ENCODE results near the gene RPGRIP1.
"Not testable (repeated sequence)": the region's sequence is repeated elsewhere in the genome, so short reads cannot be mapped to it uniquely, and the experiment has no call there.

Gene RPGRIP1

GRCh38 chr14:21258005-21258888 is 21.6 kb upstream of the RPGRIP1 start:
- DNase-seq (ENCODE audit: low read depth in 2 of 2), result no peak

- no peak for DNase-seq (ENCODE audit: low read depth in 2 of 2)
Observed at GRCh38 chr14:21258889-21259787, 20.7 kb upstream of the RPGRIP1 start.

GRCh38 chr14:21261824-21262223 is 18.1 kb upstream of the RPGRIP1 start:
- no peak for DNase-seq (ENCODE audit: low read depth in 2 of 2)

GRCh38 chr14:21262410-21262809 is 17.5 kb upstream of the RPGRIP1 start:
- no peak for DNase-seq (ENCODE audit: low read depth in 2 of 2)

- DNase-seq (ENCODE audit: low read depth in 2 of 2), result no peak
Observed at GRCh38 chr14:21263284-21264024, 16.4 kb upstream of the RPGRIP1 start.

GRCh38 chr14:21264025-21264801 is 15.7 kb upstream of the RPGRIP1 start:
- no peak for DNase-seq (ENCODE audit: low read depth in 2 of 2)

- no peak for DNase-seq (ENCODE audit: low read depth in 2 of 2)
Observed at GRCh38 chr14:21267431-21267845, 12.4 kb upstream of the RPGRIP1 start.

- no peak for DNase-seq (ENCODE audit: low read depth in 2 of 2)
Observed at GRCh38 chr14:21267886-21268616, 11.8 kb upstream of the RPGRIP1 start.

GRCh38 chr14:21268617-21269251 is 11.1 kb upstream of the RPGRIP1 start:
- DNase-seq (ENCODE audit: low read depth in 2 of 2), result no peak

- peak; percentile 100 for DNase-seq (ENCODE audit: low read depth in 2 of 2)
Observed at GRCh38 chr14:21269252-21270046, 10.4 kb upstream of the RPGRIP1 start, which contains the start of gene HNRNPC. TSS of gene HNRNPC (minus strand) at chr14:21269442. CDS start at chr14:21234193, 35,249 bp downstream.

GRCh38 chr14:21272661-21273060 is 7.2 kb upstream of the RPGRIP1 start:
- DNase-seq (ENCODE audit: low read depth in 2 of 2), result not testable (repeated sequence)

- DNase-seq (ENCODE audit: low read depth in 2 of 2), result no peak
Observed at GRCh38 chr14:21275261-21275858, 4.5 kb upstream of the RPGRIP1 start.

GRCh38 chr14:21278632-21279031 is 1.3 kb upstream of the RPGRIP1 start:
- no peak for DNase-seq (ENCODE audit: low read depth in 2 of 2)

- not testable (repeated sequence) for DNase-seq (ENCODE audit: low read depth in 2 of 2)
Observed at GRCh38 chr14:21281917-21282316, 2.0 kb downstream of the RPGRIP1 start.

GRCh38 chr14:21286516-21286915 is 6.6 kb downstream of the RPGRIP1 start:
- not testable (repeated sequence) for DNase-seq (ENCODE audit: low read depth in 2 of 2)

GRCh38 chr14:21287168-21287567 is 7.3 kb downstream of the RPGRIP1 start:
- DNase-seq (ENCODE audit: low read depth in 2 of 2), result no peak

GRCh38 chr14:21294026-21294425 is 14.1 kb downstream of the RPGRIP1 start:
- not testable (repeated sequence) for DNase-seq (ENCODE audit: low read depth in 2 of 2)

GRCh38 chr14:21298358-21298757 is 18.5 kb downstream of the RPGRIP1 start:
- DNase-seq (ENCODE audit: low read depth in 2 of 2), result no peak

Measured in stimulated activated CD8-positive, alpha-beta memory T cell treated with anti-CD3 and anti-CD28 coated beads, Interleukin-2, amount 100 ng/mL, for 48 hours (primary cell).